Activated CD8-positive, alpha-beta memory T cell treated with anti-CD3 and anti-CD28 coated beads for 48 hours (primary cell): Measurements from ENCODE around the gene PCDHB1.

ENCODE experiments used
- DNase-seq, 3 experiments: peaks; one replicate each; pipeline ENCODE4 v3.0.0-alpha.2; 2020; ENCODE audit warnings: low read depth in 2 of 3, low spot score in 2 of 3

The PCDHB1 gene

GRCh38 chr5:141050622-141051520 is at the start of gene PCDHB1:
PCDHB1 (plus strand) TSS chr5:141051374; CDS start chr5:141051471, 97 bp downstream.
- DNase-seq: no peak

- DNase-seq: no peak
Measured at GRCh38 chr5:141001446-141001843, 49.7 kb upstream of the PCDHB1 start.

GRCh38 chr5:141001844-141002604 is 49.1 kb upstream of the PCDHB1 start:
- DNase-seq: no peak

- no peak for DNase-seq
Measured at GRCh38 chr5:141002605-141002965, 48.6 kb upstream of the PCDHB1 start.

- DNase-seq: no peak
Measured at GRCh38 chr5:141003031-141003430, 48.1 kb upstream of the PCDHB1 start.

GRCh38 chr5:141003791-141004611 is 47.2 kb upstream of the PCDHB1 start:
- DNase-seq: no peak

- DNase-seq: no peak
Measured at GRCh38 chr5:141007791-141008190, 43.4 kb upstream of the PCDHB1 start.

- no peak for DNase-seq
Measured at GRCh38 chr5:141010047-141010793, 41.0 kb upstream of the PCDHB1 start.

GRCh38 chr5:141017943-141018342 is 33.2 kb upstream of the PCDHB1 start:
- DNase-seq: no peak

- DNase-seq: no peak
Measured at GRCh38 chr5:141022384-141022783, 28.8 kb upstream of the PCDHB1 start.

- no peak for DNase-seq
Measured at GRCh38 chr5:141031006-141031405, 20.2 kb upstream of the PCDHB1 start.

- no peak for DNase-seq
Measured at GRCh38 chr5:141032626-141033025, 18.5 kb upstream of the PCDHB1 start.

- no peak for DNase-seq
Measured at GRCh38 chr5:141039061-141039460, 12.1 kb upstream of the PCDHB1 start.

- no peak for DNase-seq
Measured at GRCh38 chr5:141039517-141039916, 11.7 kb upstream of the PCDHB1 start.

- no peak for DNase-seq
Measured at GRCh38 chr5:141040093-141040770, 10.9 kb upstream of the PCDHB1 start.

- peak; percentile 22 to 62 (median 36) for DNase-seq
Measured at GRCh38 chr5:141040771-141041426, 10.3 kb upstream of the PCDHB1 start.

GRCh38 chr5:141041427-141041785 is 9.8 kb upstream of the PCDHB1 start:
- no peak for DNase-seq

- DNase-seq: no peak
Measured at GRCh38 chr5:141042555-141042954, 8.6 kb upstream of the PCDHB1 start.

- DNase-seq: no peak
Measured at GRCh38 chr5:141051521-141051866, 320 bp downstream of the PCDHB1 start.

- no peak for DNase-seq
Measured at GRCh38 chr5:141077826-141078225, 26.7 kb downstream of the PCDHB1 start.
